Breast epithelium (tissue), 3 donors: Measurements from ENCODE around the gene PWP1.

Experiments
- POLR2AphosphoS5 ChIP-seq, 3 donors: sonication (generic); formaldehyde crosslinking; IDR thresholded peaks; one replicate each; pipeline ENCODE4 v1.6.1; 2017; ENCODE audit warnings: antibody characterized with exemption in 3 of 3
- TF ChIP-seq, protein P1 (sequence below), 3 donors: fragments of 450-650 bp; IDR thresholded peaks; one replicate each; pipeline ENCODE4 v1.5.1; 2016 to 2017; ENCODE audit warnings: antibody characterized with exemption in 3 of 3, mild to moderate bottlenecking in 3 of 3, moderate library complexity in 3 of 3

DNA sequence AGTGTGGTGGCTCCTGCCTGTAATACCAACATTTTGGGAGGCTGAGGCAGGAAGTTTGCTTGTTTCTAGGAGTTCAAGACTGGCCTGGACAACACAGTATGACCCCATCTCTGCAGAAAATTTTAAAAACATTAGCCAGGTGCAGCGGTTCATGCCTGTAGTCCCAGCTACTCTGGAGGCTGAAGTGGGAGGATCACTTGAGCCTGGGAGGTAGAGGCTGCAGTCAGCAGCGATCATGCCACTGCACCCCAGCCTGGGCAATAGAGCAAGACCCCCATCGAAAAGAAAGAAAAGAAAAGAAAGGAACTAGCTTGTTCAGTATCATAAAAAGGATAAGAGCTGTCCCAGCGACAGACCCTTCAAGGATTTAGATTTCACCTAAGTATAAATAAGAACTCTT lies 18.1 kb upstream of the PWP1 start:
- TF ChIP-seq, protein P1, sequence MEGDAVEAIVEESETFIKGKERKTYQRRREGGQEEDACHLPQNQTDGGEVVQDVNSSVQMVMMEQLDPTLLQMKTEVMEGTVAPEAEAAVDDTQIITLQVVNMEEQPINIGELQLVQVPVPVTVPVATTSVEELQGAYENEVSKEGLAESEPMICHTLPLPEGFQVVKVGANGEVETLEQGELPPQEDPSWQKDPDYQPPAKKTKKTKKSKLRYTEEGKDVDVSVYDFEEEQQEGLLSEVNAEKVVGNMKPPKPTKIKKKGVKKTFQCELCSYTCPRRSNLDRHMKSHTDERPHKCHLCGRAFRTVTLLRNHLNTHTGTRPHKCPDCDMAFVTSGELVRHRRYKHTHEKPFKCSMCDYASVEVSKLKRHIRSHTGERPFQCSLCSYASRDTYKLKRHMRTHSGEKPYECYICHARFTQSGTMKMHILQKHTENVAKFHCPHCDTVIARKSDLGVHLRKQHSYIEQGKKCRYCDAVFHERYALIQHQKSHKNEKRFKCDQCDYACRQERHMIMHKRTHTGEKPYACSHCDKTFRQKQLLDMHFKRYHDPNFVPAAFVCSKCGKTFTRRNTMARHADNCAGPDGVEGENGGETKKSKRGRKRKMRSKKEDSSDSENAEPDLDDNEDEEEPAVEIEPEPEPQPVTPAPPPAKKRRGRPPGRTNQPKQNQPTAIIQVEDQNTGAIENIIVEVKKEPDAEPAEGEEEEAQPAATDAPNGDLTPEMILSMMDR (IDR thresholded peaks at IDR 0.05), result no peak
- TF ChIP-seq POLR2AphosphoS5 (IDR thresholded peaks at IDR 0.05), result no peak
